ENCODE measurements around the gene CNNM3. TPM values are rescaled to one million over a fixed set of nuclear protein-coding genes. Genes with fewer than 3 reads are reported as not detected.
A peak's percentile ranks its signal among the peaks of the same experiment; 100 is the strongest.

Gene CNNM3
- total RNA-seq, 1 donor from 2014 or later: 16.5 TPM

DNA sequence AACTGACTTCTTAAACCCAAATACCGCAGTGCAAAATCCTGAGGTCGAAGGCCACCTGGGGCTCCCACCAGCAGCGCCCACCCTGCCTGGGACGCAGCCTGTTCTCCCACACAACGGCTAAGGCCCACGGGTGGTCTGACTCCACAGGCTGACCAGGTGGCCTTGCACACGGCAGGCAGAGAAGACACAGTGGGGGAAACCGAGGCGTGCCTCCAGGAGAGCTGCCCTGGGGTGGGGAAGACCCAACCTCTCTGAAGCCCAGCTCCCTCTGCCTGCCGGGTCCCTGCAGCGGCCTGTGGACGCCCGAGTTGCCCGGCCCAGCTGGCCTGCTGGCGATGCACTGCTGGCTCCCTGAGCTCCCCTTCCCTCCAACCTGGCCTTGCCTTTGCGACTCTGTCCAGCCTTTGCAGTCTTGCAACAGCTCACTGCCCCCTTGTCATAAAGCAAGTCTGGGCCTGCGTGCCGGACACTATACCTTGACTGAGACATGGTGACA is 63.5 kb downstream of the CNNM3 start:
- H3K9me3 ChIP-seq: no peaks in the 10 kb centered on the region
- H3K4me3 ChIP-seq: no peak overlapping the region
- H3K27me3 ChIP-seq: no peaks in the 10 kb centered on the region
- H3K36me3 ChIP-seq: no peaks in the 10 kb centered on the region
- H3K27ac ChIP-seq: no peak overlapping the region
- no peak for TF ChIP-seq POLR2AphosphoS5 (IDR thresholded peaks at IDR 0.05; ENCODE audit: insufficient read depth in 1 of 2, low read depth in 1 of 2)
- TF ChIP-seq, protein P1, sequence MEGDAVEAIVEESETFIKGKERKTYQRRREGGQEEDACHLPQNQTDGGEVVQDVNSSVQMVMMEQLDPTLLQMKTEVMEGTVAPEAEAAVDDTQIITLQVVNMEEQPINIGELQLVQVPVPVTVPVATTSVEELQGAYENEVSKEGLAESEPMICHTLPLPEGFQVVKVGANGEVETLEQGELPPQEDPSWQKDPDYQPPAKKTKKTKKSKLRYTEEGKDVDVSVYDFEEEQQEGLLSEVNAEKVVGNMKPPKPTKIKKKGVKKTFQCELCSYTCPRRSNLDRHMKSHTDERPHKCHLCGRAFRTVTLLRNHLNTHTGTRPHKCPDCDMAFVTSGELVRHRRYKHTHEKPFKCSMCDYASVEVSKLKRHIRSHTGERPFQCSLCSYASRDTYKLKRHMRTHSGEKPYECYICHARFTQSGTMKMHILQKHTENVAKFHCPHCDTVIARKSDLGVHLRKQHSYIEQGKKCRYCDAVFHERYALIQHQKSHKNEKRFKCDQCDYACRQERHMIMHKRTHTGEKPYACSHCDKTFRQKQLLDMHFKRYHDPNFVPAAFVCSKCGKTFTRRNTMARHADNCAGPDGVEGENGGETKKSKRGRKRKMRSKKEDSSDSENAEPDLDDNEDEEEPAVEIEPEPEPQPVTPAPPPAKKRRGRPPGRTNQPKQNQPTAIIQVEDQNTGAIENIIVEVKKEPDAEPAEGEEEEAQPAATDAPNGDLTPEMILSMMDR (IDR thresholded peaks at IDR 0.05): no peak
- TF ChIP-seq POLR2A (IDR thresholded peaks at IDR 0.05): no peak
- peaks cover 50% of the 10 kb centered on the region for H3K4me1 ChIP-seq
- intact Hi-C loops (cut with DNase I): no loop called here
- no peak for DNase-seq (ENCODE audit: extremely low spot score in 2 of 2)

DNA sequence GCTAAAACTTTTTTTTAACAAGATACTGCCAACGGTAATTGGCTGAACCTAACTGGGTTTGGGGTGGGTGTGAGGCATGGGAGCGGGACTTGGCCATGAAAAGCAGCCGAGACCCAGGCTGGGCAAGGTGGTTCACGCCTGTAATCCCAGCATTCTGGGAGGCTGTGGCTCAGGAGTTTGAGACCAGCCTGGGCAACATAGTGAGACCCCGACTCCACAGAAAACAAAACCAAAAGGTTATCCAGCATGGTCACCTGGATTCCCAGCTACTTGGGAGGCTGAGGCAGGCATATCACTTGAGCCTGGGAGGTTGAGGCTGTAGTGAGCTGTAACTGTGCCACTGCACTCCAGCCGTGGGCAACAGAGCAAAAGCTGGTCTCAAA is 64.8 kb downstream of the CNNM3 start:
- H3K27ac ChIP-seq: peak overlapping the region; percentile 49
- no peak overlapping the region for H3K4me3 ChIP-seq
- H3K36me3 ChIP-seq: no peaks in the 10 kb centered on the region
- intact Hi-C loops (cut with DNase I): no loop called here
- H3K9me3 ChIP-seq: no peaks in the 10 kb centered on the region
- H3K4me1 ChIP-seq: peaks cover 52% of the 10 kb centered on the region
- no peaks in the 10 kb centered on the region for H3K27me3 ChIP-seq
- no peak for DNase-seq (ENCODE audit: extremely low spot score in 2 of 2)
- no peak for TF ChIP-seq POLR2A (IDR thresholded peaks at IDR 0.05)
- TF ChIP-seq, protein P1 (IDR thresholded peaks at IDR 0.05): no peak
- TF ChIP-seq POLR2AphosphoS5 (IDR thresholded peaks at IDR 0.05; ENCODE audit: insufficient read depth in 1 of 2, low read depth in 1 of 2): no peak

DNA sequence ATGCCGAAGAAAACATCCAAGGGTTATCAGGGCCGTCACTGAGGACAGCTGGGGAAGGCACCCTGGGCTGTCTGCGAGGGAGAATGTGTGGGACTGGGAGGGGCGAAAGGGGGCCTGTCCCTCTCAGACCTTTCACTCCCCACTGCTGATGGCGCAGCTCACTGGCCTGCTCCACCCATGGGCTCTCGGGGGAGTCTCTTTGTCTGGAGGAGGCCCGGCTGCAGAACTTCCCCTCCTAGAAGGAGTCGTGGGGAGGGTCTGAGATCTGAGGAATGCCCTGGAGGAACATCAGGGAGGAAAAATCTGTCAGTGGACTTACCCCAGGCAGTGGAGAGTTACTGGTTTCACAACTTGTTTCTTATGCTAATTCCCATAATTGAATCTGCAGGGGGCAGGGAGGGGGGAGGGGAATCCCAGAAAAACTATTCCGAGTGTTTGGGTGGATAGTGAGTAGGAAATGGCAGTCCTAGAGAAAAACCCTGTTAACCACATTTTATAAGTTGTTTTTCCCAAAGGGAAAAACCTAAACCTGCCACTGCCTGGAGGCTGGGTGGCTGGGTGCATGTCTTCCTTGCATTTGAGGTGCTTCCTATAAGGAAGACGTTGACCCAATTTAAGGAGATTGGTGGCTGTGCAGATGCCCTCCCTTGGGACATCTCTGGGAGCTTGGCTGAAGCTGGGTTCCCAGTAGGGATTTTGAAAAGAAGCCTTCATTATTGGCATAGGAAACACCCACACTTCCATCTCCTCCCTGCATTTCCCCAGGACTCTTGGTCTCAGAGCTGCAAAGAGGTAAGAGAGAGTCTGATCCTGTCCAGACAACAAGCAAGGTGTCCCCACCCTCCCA is 65.5 kb downstream of the CNNM3 start:
- Histone ChIP-seq H3K9me3 (no peaks in the 10 kb centered on the region), H3K27ac (peak overlapping the region; percentile 49), H3K27me3 (no peaks in the 10 kb centered on the region), H3K4me1 (peaks cover 55% of the 10 kb centered on the region), H3K36me3 (no peaks in the 10 kb centered on the region), H3K4me3 (no peak overlapping the region)
- no peak for DNase-seq (ENCODE audit: extremely low spot score in 2 of 2)
- TF ChIP-seq POLR2AphosphoS5 (IDR thresholded peaks at IDR 0.05; ENCODE audit: insufficient read depth in 1 of 2, low read depth in 1 of 2) (no peak), POLR2A (IDR thresholded peaks at IDR 0.05) (no peak)
- TF ChIP-seq, protein P1 (IDR thresholded peaks at IDR 0.05): no peak
- intact Hi-C loops (cut with DNase I): no loop called here

DNA sequence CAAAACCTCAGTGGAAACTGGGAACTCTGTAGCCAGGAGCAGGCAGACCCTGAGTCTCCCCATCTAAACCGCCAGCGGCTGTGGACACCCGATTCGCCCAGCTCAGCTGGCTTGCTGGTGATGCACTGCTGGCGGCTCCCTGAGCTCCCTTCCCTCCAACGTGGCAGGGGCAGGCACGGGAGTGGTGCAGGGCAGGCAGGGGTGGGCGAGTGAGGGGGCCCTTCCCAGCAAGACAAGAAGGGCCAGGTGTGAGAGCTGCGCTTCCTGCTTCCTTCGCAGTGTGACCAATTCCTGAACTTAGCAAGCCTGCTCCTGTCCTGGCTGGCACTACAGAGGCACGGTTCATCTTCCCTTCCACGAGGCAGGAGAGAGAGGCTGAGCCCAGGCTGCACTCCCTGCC is 66.2 kb downstream of the CNNM3 start:
- no peak for DNase-seq (ENCODE audit: extremely low spot score in 2 of 2)
- peaks cover 61% of the 10 kb centered on the region for H3K4me1 ChIP-seq
- no peaks in the 10 kb centered on the region for H3K36me3 ChIP-seq
- H3K27ac ChIP-seq: peak overlapping the region; percentile 49
- TF ChIP-seq, protein P1 (IDR thresholded peaks at IDR 0.05): no peak
- TF ChIP-seq POLR2A (IDR thresholded peaks at IDR 0.05) (no peak), POLR2AphosphoS5 (IDR thresholded peaks at IDR 0.05; ENCODE audit: insufficient read depth in 1 of 2, low read depth in 1 of 2) (no peak)
- H3K9me3 ChIP-seq: no peaks in the 10 kb centered on the region
- intact Hi-C loops (cut with DNase I): no loop called here
- no peak overlapping the region for H3K4me3 ChIP-seq
- no peaks in the 10 kb centered on the region for H3K27me3 ChIP-seq

DNA sequence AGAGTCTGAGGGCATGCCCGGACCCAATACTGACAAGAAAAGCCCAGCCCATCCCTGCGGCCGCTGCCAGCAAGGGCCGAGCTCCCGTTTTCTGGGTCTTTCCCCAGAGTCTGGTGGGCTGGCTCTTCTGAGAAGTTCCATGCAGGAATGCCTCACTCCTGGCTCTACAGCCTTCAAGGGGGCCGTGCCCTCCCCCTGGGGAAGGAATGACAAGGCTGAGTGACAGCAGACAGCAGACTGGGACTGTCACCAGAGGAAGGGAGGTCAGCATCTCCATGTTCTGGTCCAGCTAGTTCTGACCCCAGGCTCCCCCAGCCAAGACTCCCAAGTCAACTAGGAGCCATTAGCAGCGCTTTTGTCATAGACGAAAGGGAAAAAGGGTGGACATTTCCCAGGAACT is 66.8 kb downstream of the CNNM3 start:
- peak overlapping the region; percentile 49 for H3K27ac ChIP-seq
- H3K27me3 ChIP-seq: no peaks in the 10 kb centered on the region
- DNase-seq (ENCODE audit: extremely low spot score in 2 of 2): no peak
- peaks cover 64% of the 10 kb centered on the region for H3K4me1 ChIP-seq
- intact Hi-C loops (cut with DNase I): no loop called here
- TF ChIP-seq, protein P1 (IDR thresholded peaks at IDR 0.05): no peak
- TF ChIP-seq POLR2A (IDR thresholded peaks at IDR 0.05) (no peak), POLR2AphosphoS5 (IDR thresholded peaks at IDR 0.05; ENCODE audit: insufficient read depth in 1 of 2, low read depth in 1 of 2) (no peak)
- no peak overlapping the region for H3K4me3 ChIP-seq
- H3K9me3 ChIP-seq: no peaks in the 10 kb centered on the region
- no peaks in the 10 kb centered on the region for H3K36me3 ChIP-seq
